ENCODE data around the gene TMED1. TPM values are rescaled to one million over a fixed set of nuclear protein-coding genes. Genes with fewer than 3 reads are reported as not detected.

TMED1 gene
- total RNA-seq, 1 experiment from 2014 or later = 32.3 TPM

DNA sequence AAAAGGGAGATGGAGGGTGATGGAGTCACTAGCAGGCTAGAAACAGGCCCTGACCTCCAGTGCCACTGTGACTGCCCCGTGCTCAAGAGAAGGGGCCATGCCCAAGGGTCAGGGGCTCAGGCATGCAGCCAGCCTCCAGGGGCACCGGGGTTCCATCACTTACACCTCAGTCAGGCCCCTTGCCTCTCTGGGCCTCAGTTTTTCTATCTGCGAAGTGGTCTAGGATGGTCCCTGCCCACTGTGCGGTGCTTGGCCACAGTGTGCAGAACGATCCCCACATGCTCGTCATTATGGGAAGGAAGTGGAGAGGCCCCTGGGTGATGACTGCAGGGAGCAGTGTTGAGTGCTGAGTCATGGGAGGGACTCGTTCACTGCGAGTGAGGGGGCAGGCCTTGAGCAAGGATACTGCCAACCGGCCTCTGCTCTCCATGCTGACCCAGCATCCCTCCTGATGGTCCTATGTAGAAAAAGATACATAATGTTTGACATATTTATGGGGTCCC lies 23.1 kb downstream of the TMED1 start:
- H3K9me3 Mint-ChIP-seq = no peaks in the 10 kb centered on the region
- no peaks in the 10 kb centered on the region for H3K79me1 ChIP-seq (ENCODE audit: insufficient read depth, low read depth, low read length, poor library complexity, severe bottlenecking)
- H2AK5ac ChIP-seq (ENCODE audit: insufficient read length, low read length) = no peak overlapping the region
- no peak overlapping the region for H2BK20ac ChIP-seq (ENCODE audit: low read depth, low read length, poor library complexity, severe bottlenecking)
- no peak overlapping the region for H3K14ac ChIP-seq (ENCODE audit: insufficient read depth, low read length)
- TF ChIP-seq, protein P1, sequence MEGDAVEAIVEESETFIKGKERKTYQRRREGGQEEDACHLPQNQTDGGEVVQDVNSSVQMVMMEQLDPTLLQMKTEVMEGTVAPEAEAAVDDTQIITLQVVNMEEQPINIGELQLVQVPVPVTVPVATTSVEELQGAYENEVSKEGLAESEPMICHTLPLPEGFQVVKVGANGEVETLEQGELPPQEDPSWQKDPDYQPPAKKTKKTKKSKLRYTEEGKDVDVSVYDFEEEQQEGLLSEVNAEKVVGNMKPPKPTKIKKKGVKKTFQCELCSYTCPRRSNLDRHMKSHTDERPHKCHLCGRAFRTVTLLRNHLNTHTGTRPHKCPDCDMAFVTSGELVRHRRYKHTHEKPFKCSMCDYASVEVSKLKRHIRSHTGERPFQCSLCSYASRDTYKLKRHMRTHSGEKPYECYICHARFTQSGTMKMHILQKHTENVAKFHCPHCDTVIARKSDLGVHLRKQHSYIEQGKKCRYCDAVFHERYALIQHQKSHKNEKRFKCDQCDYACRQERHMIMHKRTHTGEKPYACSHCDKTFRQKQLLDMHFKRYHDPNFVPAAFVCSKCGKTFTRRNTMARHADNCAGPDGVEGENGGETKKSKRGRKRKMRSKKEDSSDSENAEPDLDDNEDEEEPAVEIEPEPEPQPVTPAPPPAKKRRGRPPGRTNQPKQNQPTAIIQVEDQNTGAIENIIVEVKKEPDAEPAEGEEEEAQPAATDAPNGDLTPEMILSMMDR (conservative IDR thresholded peaks at IDR 0.05) = no peak
- peaks cover 16 to 47% (median 32%) of the 10 kb centered on the region in 3 experiments for H3K36me3 Mint-ChIP-seq (ENCODE audit: insufficient read depth in 1 of 3, low read depth in 3 of 3)
- H2AFZ ChIP-seq (ENCODE audit: low read length) = no peak overlapping the region
- no peak overlapping the region for H3K9ac ChIP-seq (ENCODE audit: extremely low read depth, insufficient read length, low read length)
- H2BK12ac ChIP-seq (ENCODE audit: insufficient read length, low read depth, low read length) = no peak overlapping the region
- WGBS (ENCODE audit: extremely low coverage, insufficient read length, low lambda C conversion rate) = no CpG with 5 or more reads among the region's 9 CpGs
- no peak overlapping the region for H3K4me3 Mint-ChIP-seq
- H3K27ac Mint-ChIP-seq = peak overlapping the region in 2 of 3 experiments; percentile 66 to 68; a peak in 3 of 7 replicates
- H3K27me3 ChIP-seq (ENCODE audit: insufficient read depth, low read length) = no peaks in the 10 kb centered on the region
- H4K91ac ChIP-seq (ENCODE audit: insufficient read length, low read depth, low read length) = no peak overlapping the region
- H3T11ph ChIP-seq (ENCODE audit: low read length) = no peak overlapping the region
- no peak overlapping the region for H2BK15ac ChIP-seq (ENCODE audit: low read depth, low read length)
- no peak overlapping the region for H2BK5ac ChIP-seq (ENCODE audit: insufficient read length, low read length)
- H3K27ac ChIP-seq (ENCODE audit: insufficient read length, low read depth, low read length) = no peak overlapping the region
- H4K20me1 ChIP-seq (ENCODE audit: control insufficient read depth, insufficient read depth, insufficient read length) = no peaks in the 10 kb centered on the region
- H3K18ac ChIP-seq (ENCODE audit: insufficient read length, low read depth, low read length) = no peak overlapping the region
- peaks cover 0 to 4% of the 10 kb centered on the region in 2 experiments; a peak in 1 of 4 replicates for H3K4me1 Mint-ChIP-seq
- H3K4me2 ChIP-seq (ENCODE audit: insufficient read depth, insufficient read length, low read length) = no peak overlapping the region
- H3K9me3 ChIP-seq (ENCODE audit: control insufficient read depth, low read depth, low read length) = no peaks in the 10 kb centered on the region
- DNase-seq = no peak
- H2BK120ac ChIP-seq (ENCODE audit: low read depth, low read length, poor library complexity, severe bottlenecking) = no peak overlapping the region
- no peak overlapping the region for H4K5ac ChIP-seq (ENCODE audit: insufficient read length, low read depth, low read length)
- no peak overlapping the region for H3K23ac ChIP-seq (ENCODE audit: insufficient read length, low read depth, low read length)
- no peak overlapping the region for H3K4ac ChIP-seq (ENCODE audit: low read depth, low read length)
- no peaks in the 10 kb centered on the region for H3K4me1 ChIP-seq (ENCODE audit: insufficient read depth, low read length)
- H4K8ac ChIP-seq (replicated peaks; ENCODE audit: insufficient read length, low read depth, low read length) = no peak overlapping the region
- no peaks in the 10 kb centered on the region for H3K79me2 ChIP-seq (ENCODE audit: insufficient read depth, low read length)
- H3K23me2 ChIP-seq (ENCODE audit: insufficient read length, low read depth, low read length, poor library complexity, severe bottlenecking) = no peaks in the 10 kb centered on the region
- H3K56ac ChIP-seq (ENCODE audit: insufficient read length, low read depth, low read length) = no peak overlapping the region
- no peaks in the 10 kb centered on the region; the same call in 1 of the 2 replicates for H3K27me3 Mint-ChIP-seq (ENCODE audit: low read depth)

All from H9 (cell line).